DMS 273 (cell line): ENCODE results near the gene NACAD.
A peak's percentile ranks its signal among the peaks of the same experiment; 100 is the strongest.
"Not testable (repeated sequence)": the region's sequence is repeated elsewhere in the genome, so short reads cannot be mapped to it uniquely, and the experiment has no call there.

Experiments
- DNase-seq: peaks from one replicate; lab custom pipeline; 2025; ENCODE audit not compliant: unreplicated experiment; lab: John Stamatoyannopoulos, UW

The NACAD gene

DNA sequence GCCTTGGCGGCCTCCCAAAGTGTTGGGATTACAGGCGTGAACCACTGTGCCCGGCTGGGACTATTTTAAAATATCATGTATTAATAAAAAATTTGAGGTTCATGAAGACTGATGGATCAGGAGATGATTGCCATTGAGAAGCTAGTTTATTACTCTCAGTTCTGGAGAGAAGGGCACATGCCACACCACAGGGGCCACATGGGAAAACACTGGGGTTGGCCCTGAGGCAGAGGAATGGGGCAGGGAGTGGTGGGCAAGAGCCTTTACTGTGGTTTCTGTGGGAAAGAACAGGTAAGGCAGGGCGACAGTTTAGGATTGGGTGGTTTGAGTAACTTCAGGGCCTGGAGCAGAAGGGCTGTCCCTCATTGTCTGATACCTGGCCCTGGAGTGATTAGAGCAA lies 29.5 kb upstream of the NACAD start:
- no peak for DNase-seq

DNA sequence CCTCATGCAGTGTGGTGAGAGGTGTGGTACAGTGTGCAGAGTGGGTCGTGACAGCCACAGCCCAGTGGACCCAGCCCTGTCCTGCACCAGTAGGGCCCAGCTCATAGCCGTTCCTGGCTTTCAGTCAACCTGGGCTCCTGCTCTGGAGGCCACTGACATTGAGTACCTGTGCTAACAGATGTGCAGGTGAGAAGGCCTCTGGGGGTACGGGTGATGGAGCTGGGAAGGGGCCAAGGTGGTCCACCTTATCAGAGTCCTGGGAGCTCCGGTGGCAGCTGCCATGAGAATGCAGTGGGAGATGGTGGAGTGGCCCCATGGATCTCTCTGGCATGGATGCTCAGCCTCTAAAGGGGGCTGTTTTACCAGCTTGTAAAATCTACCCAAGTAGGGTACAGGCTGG lies 28.8 kb upstream of the NACAD start:
- DNase-seq = no peak

DNA sequence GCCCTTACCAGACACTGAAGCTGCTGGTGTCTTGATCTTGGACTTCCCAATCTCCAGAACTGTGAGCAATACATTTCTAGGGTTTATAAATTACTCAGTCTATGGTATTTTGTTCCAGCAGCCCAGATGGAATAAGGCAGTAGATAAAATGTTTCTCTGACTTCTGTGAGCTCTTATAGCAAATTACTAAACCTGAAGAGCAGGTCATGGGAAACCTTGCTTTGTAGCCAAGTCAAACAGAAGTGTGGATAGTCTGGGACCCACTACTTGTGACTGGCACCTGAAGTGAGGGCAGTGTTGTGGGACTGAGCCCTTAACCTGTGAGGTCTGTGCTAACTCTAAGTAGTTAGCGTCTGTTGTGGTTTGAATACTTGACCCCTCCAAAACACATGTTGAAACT lies 27.3 kb upstream of the NACAD start:
- DNase-seq = no peak

DNA sequence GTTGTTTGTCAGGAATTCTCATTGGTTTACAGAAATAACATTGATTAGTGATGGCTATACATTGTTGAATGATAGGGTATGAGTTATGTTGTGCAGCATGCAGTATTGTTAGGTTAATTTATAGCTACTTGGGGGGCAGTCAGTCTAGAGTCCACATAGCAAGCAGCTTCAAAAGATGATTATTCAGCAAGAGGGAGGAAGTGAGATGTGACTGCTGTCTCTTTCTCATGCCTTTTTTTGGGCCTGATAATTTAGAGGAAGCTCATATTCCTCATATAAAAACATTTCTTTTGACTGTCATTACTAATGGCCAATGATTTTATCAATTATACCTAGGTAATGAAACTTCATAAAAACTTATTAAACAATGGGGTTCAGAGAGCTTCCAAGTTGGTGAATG lies 26.2 kb upstream of the NACAD start:
- DNase-seq = no peak

DNA sequence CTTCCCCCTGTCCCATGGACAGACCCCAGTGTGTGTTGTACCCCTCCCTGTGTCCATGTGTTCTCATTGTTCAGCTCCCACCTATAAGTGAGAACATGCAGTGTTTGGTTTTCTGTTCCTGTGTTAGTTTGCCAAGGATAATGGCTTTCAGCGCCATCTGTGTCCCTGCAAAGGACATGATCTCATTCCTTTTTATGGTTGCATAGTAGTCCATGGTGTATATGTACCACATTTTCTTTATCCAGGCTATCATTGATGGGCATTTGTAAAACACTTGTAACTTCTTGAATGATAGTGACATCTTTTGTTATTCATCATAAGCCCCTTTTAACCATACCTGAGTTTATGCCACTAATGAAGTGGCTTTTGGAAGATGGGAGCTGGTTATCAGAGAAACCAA lies 25.5 kb upstream of the NACAD start:
- DNase-seq = not testable (repeated sequence)

DNA sequence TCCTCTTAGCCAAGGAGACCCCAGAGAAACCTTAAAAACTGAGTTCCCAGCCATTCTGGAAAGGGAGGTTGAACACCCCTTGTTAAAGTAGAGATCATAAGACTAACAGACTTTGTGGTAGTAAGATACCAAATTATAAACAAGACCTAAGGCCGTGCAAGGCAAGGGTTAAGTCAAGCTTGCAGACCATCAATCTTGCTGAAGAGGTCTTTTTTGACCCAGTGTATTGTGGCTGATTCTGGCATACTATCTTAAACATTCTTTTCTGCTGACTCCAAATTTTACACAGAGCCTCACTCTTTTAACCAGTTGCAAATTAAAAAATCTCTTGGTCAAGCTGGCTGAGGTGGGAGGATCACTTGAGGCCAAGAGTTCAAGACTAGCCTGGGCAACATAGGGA lies 23.9 kb upstream of the NACAD start:
- DNase-seq = no peak

DNA sequence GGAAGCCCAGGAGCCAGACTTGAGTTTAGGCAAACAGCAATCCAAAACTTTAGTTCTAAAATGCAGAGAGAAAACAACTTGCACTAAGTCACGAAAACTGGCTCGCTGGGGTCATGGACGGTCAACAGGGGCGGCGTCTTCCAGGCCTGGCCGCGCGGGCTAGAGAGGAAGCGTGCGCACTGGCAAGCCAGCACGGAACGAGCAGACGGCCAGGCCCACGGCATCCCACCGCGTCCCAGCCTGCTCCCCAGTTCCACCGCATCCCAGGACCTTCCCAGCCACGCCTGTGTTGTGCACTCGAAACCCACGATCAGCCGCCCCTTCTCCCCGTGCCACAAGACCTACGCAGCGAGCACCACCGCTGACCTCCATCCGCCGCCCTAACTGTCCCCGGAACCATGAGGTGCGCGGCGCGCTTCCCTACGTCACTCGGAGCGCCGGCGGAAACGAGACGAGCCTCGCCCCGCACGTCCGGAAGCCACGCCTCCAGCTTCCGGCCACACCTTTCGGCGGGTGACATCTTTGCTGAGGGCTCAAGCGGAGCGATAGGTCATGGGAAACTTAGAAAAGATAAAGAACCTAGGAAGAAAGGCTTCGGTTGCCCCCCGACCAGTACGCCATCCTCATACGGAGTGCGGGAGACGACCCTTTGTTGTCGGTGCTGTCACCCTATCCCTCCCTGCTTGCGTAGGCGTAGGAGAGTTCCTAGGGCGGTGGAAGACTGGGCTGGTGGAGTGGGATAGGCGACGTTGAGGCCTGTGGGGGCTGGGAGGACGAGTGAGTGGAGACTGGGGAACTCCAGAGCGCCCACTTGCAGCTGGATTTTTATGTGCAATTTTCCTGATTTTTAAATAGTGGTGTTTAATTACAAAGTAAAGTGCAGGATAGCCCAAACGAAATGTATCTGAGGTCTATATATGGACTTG lies 22.8 kb upstream of the NACAD start, which contains the start of gene TBRG4:
Gene TBRG4 (minus strand): TSS at position 400 of the 926 bp plus-strand sequence. CDS start 2,460 bp downstream, outside the sequence.
- peak; percentile 100 for DNase-seq

DNA sequence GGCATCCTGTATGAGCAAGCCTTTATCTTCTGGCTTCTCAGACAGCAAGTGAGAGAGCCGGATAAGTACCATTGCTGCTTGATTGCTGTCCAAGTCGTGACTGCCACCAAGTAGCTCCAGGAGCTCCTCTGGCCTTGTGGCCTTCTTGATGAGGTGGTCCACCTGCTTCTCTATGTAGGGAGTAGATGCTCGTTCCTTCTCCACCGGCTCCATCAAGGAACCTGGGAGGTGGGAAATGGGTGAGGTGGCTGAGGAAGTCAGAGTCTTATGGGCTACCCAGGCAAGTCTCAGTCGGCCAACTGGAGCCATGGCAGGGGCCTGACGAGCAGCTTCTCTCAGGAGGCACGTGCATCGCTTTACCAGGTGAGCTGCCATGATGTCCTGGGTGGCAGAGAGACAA lies 20.1 kb upstream of the NACAD start:
- DNase-seq = no peak

DNA sequence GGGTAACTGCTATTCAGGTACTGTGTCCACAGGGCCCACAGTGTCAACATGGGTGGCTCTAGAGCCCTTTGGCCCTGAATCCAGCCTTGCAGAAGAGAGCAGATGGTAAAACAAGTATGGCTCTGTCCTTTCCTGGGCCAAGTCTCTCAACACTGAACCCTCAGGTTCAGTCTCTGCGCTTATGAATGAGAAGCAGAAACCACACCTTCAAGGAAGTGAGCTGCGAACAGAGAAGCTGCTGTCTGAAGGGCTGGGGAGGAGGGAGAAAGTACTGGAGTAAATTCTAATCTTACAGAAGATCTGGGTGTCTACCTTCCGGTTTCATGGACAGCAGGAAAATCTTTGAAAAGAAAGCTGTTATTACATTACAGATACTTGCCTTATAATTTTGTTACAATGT lies 18.6 kb upstream of the NACAD start:
- DNase-seq = no peak

DNA sequence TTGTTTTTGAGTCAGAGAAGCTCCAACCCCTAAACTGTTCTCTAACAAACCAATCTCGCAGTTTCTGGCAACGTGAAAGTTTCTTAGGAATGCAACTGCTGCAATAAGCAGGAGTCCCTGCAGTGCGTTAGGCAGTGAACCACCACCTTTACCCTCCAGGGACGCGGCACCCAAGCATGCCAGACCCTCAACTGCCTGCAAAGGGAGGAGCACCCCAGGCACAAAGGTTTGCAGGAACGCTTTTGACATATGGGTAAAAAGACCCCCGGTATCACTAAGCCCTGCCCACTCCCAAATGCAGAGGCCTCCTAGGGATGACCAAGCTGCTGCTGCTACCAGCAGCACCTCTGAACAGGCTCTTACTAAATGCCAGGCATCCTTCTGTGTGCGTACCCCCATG lies 18.1 kb upstream of the NACAD start:
- no peak for DNase-seq

DNA sequence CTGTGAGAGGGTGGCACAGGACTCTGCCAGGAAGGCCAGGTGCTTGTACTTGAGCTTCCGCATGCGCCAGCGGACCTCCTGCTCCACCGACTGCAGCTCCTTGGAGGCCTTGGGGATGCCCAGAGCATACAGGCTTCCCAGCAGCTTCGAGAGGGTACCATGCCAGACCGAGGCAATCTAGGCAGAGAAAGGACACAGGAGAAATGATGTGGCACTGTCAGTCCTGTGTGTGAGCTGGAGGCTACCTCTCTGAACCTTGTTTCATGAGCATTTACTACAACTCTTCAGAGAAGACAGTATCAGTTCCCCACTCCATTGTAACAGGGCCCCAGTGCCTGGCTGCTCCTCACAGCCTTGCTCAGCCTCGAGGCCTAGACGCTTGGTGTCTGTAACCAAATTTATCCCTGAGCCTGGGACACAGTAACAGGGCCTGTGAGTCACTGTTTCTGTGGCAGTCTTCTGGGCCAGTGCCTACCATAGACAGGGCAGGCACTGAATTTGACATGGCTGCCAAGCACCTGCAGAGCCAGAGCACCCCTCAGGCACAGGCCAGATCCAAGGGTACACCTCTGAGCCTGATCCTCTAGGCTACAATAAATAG lies 16.9 kb upstream of the NACAD start:
- DNase-seq = no peak

DNA sequence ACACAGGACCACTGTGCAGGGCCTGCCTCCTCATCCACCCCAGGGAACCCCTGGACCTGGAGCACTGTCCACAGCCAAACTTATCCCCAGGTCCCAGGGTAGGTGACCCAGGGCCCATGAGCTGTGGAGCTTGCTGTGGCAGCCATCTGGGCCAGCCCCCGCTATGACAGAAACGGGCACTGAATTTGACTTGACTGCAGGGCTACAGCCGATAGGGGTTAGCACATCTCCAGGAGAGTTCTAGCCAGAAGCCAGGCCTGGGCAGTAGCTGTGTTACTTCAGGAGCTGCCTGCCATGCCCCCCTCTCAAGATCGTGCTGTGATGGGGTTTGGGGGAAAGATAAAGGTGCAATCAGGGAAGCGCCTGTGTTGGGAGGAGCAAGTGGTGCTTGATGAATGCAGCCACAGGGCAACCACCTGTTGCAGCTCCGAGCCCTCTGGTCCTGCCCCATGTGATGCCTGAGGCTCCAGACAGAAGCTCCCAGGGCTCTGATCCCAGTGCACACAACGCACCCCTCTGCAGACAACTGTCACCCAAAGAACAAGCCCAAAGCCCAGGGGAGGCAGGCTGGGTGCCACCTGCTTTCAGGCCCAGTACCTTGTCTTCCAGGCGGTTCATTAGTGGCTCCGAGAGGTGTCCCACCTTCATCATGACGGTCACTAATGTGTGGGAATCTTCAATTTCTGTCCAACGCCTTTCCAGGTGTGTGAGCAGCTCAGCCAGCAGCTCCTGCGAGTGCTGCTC lies 16.2 kb upstream of the NACAD start:
- no peak for DNase-seq

DNA sequence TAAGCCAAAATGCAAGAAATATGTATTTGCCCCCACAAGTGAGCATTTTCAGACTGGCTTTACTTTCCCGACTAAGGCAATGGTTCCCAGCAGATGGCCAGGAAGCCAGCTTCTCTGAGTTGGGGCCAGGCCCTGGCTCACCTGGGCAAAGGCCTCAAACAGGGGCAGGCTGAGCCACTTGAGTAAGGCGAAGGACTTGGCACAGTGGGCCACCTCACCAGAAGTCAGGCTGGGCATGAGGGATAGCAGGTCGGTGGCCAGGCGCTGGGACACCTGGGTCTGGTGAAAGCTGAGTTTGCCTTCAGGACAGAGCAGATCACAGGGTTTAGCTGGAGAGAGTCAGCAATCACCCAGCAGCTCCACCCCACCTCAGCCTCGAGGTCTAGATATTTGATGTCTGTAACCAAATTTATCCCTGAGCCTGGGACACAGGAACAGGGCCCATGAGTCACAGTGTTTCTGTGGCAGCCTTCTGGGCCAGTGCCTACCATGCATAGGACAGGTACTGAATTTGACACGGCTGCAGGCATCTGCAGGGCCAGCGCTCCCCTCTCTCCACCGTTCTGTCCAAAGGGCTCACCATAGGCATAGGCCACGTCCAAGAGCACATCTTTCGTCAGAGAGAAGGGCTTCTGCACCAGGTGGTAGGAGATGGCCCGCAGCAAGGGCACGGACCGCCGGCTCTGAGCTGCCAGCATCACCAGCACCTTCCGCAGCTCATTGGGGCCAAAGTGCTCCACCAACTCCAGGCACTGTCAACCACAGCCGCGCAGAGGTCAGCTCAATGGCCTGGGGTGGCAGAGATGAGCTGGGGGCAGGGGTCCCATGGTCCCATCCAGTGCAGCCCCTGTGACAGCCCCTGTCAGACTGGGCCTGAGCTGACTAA lies 15.4 kb upstream of the NACAD start:
- no peak for DNase-seq

DNA sequence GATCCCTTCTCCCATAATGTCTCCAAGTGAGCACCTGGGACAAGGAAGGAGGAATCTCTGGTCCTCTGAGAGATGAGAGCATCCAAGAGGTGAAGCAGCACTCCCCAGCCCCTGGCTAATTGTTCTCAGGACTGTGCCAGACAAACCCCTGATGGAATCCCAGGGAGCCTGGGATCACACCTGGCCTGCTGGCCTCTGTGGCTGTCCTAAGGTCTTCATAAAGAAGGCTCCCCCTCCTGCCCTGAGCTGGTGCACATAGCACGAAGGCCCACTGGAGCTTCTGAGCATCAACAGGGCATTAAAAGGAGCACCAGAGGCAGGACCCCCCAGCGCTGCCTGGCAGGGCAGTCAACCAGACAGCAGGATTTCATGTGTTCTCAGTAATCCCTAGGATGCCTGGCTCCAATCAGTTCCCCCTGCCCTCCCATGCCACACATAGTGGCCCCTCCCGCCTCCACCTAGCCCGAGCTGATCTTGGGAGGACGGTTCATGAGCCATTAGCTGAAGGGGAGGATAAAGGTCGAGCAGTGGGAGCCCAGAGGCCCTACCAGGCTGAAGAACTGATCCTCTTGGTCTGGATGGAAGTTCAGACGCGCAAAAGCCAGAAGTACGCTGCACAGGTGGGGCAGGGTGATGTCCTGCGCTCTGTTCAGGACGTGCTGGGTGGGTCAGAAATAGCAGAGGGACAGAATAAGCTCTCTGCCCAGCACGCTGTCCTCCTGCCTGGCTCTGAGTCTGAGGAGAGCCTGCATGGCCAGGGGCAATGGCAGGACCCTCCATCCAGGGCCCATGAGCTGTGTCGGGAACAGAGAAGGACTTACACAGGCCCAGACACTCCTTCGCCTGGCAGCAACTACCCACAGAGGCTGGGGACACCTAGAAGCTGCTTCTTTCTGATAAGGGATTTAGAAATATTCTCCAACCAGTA lies 14.3 kb upstream of the NACAD start:
- no peak for DNase-seq

DNA sequence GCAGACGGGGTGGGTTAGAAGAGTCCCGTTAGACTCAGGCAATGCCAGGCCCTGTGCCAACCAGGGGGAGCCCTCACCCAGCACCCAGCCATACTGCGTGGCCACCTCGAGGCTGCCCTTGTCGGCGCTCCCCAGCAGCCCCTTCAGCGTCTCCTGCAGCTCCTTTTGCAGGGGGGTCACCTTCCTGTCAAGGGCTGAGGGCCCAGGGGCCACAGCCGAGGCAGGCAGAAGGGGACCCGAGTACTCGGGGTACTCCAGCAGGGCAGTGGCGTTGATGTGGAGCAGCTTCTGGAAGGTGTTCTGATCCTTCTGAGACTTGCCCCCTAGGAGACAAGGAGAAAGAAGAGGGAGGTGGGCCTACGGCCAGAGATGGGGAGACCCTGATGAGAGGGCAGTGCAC lies 13.0 kb upstream of the NACAD start:
- DNase-seq = no peak

DNA sequence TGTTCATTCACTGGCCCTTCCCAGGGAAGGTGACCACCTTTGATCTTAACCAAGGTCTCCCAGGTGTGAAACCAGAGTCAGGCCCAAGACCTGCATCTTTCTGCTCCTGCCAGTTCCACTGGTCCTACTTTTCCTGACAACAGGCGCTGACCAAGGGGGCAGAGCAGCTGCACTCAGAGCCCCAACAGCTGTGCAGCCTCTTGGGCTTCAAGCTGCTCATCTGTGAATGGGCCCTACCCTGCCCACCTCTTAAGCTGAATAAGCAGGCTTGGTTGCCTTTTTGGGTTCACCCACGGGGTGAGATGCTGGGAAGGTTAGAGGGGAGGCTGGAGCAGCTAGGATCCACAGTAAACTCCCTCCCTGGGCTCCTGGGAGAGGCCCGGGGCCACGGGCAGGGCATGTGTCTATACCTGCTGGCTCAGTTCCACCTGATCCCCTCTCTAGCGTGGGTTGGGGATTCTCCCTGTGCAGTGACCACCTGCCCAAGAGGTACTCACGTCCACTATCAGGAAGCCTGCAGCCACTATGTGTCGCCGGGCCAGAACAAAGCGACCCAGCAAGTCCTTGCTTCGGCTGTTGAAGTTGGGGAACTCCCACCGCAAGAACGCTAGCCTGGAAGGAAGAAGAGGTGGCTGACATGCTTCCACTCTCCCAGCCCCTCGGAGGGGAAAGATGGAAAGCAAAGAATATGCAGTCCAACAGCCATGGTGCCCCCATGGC lies 12.2 kb upstream of the NACAD start:
- peak; percentile 32 for DNase-seq

DNA sequence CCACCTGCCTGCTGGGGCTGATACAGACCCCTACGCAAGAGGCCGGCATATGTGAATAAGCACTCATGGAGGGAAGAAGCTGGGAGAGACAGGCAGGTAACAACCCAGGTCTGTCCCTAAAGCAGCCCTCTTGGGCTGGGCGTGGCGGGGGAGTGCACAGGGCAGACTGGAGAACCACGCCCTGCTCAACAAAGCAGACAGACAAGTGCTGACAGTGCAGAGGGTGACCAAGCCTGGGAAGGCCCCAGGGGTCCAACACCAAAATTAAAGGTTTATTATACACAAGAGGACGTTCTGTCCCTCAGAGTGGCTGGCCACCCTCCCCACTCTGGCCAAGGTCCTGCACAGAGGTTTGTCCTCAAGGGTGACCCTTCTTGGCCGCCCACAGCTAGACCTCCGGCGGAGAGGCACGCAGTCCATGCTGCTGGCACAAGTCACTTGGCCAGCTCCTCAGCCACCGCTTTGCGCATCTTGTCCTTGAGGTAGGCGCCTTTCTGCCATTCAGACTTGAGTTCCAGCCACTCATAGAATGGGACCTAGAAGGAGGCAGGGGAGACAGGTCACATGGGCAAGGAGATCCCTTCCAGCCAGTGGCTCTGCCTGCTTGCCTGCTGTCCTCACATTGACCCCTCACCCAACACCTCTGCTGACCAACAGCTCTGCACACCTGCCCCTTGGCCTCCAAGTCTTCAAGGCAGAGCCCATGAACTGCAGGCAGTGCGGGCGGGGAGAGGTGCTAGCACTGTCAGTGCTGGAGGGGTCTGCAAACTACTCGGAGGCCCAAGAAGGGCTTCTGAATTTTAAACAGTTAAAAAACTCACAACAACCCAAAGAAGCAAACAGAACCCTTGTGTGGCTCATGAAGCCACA lies 11.4 kb upstream of the NACAD start:
- DNase-seq = no peak
